ENCODE measurements around the gene DCAF16.
"Not testable (repeated sequence)": the region's sequence is repeated elsewhere in the genome, so short reads cannot be mapped to it uniquely, and the experiment has no call there.

DCAF16 gene

GRCh38 chr4:17810260-17811077 lies at the start of gene DCAF16, which contains the start of gene NCAPG:
Gene DCAF16, minus strand, starts transcription at chr4:17810757. Its CDS starts 6,616 bp downstream, at chr4:17804141.
Gene NCAPG, plus strand, starts transcription at chr4:17810979. Its CDS starts 99 bp downstream, at chr4:17811078.
- DNase-seq = peak; percentile 95

- no peak for DNase-seq
These were observed 49.3 kb upstream of the DCAF16 start for GRCh38 chr4:17859793-17860406.

- DNase-seq = no peak
These were observed 43.5 kb upstream of the DCAF16 start for GRCh38 chr4:17854036-17854435.

- no peak for DNase-seq
These were observed 41.4 kb upstream of the DCAF16 start for GRCh38 chr4:17851959-17852358.

GRCh38 chr4:17850295-17850694 lies 39.7 kb upstream of the DCAF16 start:
- not testable (repeated sequence) for DNase-seq

- no peak for DNase-seq
These were observed 35.7 kb upstream of the DCAF16 start for GRCh38 chr4:17846266-17846665.

- DNase-seq = no peak
These were observed 13.5 kb upstream of the DCAF16 start for GRCh38 chr4:17823871-17824669.

- DNase-seq = no peak
These were observed 6.5 kb upstream of the DCAF16 start for GRCh38 chr4:17817027-17817426.

GRCh38 chr4:17816142-17816541 lies 5.6 kb upstream of the DCAF16 start:
- no peak for DNase-seq

GRCh38 chr4:17814140-17814539 lies 3.6 kb upstream of the DCAF16 start:
- DNase-seq = no peak

- DNase-seq = no peak
These were observed 2.2 kb upstream of the DCAF16 start for GRCh38 chr4:17812801-17813200.

- DNase-seq = no peak
These were observed 1.6 kb upstream of the DCAF16 start for GRCh38 chr4:17812125-17812524.

- no peak for DNase-seq
These were observed 584 bp upstream of the DCAF16 start for GRCh38 chr4:17811078-17811603.

- no peak for DNase-seq
These were observed 890 bp downstream of the DCAF16 start for GRCh38 chr4:17809667-17810066.

- no peak for DNase-seq
These were observed 3.1 kb downstream of the DCAF16 start for GRCh38 chr4:17807446-17807845.

- no peak for DNase-seq
These were observed 4.9 kb downstream of the DCAF16 start for GRCh38 chr4:17805580-17806155.

GRCh38 chr4:17797808-17798207 lies 12.7 kb downstream of the DCAF16 start:
- DNase-seq = no peak

- no peak for DNase-seq
These were observed 15.8 kb downstream of the DCAF16 start for GRCh38 chr4:17794730-17795129.

- DNase-seq = no peak
These were observed 21.6 kb downstream of the DCAF16 start for GRCh38 chr4:17788956-17789355.

GRCh38 chr4:17787315-17787714 lies 23.2 kb downstream of the DCAF16 start:
- no peak for DNase-seq

GRCh38 chr4:17786567-17786966 lies 24.0 kb downstream of the DCAF16 start:
- DNase-seq = no peak

GRCh38 chr4:17785858-17786257 lies 24.7 kb downstream of the DCAF16 start:
- no peak for DNase-seq

Measured in GOT3 (cell line).